DMS153 treated with DMSO at 0.1 percent for 48 hours (cell line): Measurements from ENCODE around the gene PDAP1.
"Not testable (repeated sequence)": the region's sequence is repeated elsewhere in the genome, so short reads cannot be mapped to it uniquely, and the experiment has no call there.

Experiments used
- DNase-seq: peaks from one replicate; lab custom pipeline; 2025; ENCODE audit not compliant: unreplicated experiment; lab: John Stamatoyannopoulos, UW

The PDAP1 gene

DNA sequence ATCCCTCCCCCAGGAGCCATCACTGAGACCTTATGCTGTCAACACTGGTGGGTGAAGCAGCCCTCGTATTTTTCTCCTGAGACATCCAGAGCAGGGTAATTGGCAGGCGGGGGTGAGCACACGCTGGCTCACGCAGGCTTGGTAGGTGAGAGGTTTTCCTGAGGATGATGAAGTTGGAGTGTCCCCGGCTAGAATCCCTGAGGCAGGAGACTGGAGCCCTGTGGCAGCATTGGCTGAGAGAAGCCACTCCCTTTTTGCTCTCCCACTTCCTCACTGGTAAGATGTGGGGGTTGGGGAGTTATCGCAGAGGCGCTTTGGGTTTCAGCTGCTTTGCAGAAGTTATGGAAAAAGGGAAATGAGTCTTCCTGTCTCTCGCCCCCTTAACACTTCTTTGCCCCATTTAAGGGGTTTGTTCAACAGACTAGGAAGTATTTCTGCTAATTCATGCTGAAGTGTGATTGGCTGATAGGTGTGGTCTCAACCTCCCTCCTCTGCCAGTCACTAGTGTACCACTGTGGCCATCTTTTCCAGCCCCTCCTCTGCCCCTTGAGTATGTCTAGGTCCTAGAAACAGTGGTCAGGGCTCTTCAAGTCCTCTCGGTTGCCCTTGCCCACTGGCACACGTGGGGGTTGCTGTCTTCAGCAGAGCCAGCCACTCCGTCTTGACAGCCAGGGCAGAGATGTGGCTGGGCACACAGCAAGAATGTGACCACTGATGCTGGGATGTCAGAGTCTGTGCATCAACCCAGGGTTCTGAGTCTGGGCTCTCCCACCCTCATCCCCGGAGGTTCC lies 28.2 kb downstream of the PDAP1 start:
- DNase-seq = no peak

GRCh38 chr7:99379693-99380031 lies 28.7 kb downstream of the PDAP1 start:
- DNase-seq = not testable (repeated sequence)

- no peak for DNase-seq
These were observed 29.3 kb downstream of the PDAP1 start for GRCh38 chr7:99379043-99379577.

DNA sequence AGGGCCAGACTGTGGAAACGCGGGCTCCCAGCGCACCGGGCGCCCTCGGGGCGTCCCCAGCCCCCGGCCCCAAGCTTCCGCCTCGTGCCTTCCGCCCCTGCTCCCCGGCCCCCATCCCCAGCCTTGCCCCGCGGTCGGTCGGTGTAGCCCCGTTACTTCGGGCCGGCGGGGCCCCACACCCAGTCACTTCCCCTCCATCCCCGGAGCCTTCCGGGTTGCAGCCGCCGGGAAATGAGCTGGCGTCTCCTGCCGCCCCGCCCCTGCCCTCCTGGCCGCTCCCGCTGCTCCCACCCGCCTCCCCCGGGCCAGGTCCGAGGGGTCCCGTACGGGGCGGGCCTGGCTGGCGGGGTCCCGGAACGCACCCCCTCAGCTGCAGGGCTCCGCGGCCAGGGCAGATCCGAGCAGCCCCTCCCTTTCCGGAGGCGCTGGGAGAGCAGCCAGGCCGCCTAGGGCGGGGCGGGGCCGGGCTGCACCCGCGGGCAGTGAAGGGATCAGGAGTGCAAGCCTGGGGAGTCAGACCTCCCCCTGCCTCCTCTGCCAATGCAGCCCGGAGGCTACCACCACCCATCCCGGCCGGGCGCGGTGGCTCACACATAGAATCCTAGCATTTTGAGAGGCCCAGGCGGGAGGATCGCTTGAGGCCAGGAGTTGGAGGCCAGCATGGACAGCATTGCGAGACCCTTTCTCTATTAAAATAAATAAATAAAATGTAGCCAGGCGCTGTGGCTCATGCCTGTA lies 33.2 kb downstream of the PDAP1 start:
- no peak for DNase-seq

- peak; percentile 22 for DNase-seq
These were observed 34.0 kb downstream of the PDAP1 start, which contains the start of gene ARPC1B for GRCh38 chr7:99374111-99375064. Gene ARPC1B, plus strand, starts transcription at chr7:99374730. Its CDS starts 10,985 bp downstream, at chr7:99385715.

GRCh38 chr7:99373091-99374066 lies 35.0 kb downstream of the PDAP1 start:
- no peak for DNase-seq

DNA sequence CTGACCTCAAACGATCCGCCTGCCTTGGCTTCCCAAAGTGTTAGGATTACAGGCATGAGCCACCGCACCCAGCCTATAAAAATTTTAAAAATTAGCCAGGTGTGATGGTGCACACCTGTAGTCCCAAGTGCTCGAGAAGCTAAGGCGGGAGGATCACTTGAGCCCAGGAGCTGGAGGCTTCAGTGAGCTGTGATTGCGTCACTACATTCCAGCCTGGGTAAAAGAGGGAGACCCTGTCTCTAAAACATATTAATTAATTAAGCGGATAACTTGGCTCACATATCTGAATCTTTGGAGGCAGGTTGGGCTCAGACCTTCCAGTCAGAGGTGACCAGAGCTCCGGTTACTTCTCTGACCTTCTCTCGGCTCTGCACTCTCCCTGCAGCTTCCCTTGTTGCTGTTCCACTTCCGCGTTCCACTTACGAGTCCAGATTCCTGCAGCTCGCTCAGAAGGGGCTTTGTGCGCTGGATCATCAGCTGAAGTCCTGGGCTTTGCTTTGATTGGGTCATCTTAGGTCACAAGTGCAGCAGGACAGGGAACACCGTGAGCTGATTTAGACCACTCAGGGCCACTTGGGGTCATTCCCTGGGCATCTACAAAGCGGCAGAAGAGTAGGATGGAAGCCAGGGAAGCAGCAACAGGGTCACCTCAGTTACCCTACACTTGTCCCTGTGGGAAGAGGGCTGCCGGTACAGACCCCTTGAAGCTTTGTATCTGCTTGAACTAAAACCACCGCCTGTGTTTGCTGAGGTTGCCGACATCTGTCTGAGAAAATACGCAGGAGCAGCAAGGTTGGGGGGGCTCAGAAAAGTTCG lies 35.9 kb downstream of the PDAP1 start:
- DNase-seq = peak; percentile 45

- no peak for DNase-seq
These were observed 36.9 kb downstream of the PDAP1 start for GRCh38 chr7:99371376-99371920.

- DNase-seq = no peak
These were observed 38.5 kb downstream of the PDAP1 start for GRCh38 chr7:99369767-99370391.

- no peak for DNase-seq
These were observed 39.5 kb downstream of the PDAP1 start for GRCh38 chr7:99368750-99369389.

DNA sequence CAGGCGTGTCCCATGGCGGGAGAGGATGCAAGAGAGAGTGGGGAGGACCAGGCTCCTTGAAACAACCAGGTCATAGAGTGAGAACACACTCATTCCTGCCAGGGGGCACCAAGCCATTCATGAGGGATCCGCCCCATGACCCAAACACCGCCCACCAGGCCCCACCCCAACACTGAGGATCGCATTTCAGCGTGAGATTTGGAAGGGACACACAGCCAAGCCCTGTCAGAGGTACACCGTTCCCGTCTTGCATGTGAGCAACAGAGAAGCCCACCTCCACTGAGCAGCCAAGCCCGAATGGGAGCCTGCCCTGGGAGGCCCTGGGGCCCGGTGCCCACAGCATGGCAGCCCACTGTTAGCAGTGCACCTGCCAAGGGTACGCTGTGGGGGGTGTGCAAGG lies 41.8 kb downstream of the PDAP1 start:
- no peak for DNase-seq

GRCh38 chr7:99365318-99366141 lies 42.9 kb downstream of the PDAP1 start:
- DNase-seq = no peak

- DNase-seq = no peak
These were observed 45.1 kb downstream of the PDAP1 start for GRCh38 chr7:99363286-99363685.

DNA sequence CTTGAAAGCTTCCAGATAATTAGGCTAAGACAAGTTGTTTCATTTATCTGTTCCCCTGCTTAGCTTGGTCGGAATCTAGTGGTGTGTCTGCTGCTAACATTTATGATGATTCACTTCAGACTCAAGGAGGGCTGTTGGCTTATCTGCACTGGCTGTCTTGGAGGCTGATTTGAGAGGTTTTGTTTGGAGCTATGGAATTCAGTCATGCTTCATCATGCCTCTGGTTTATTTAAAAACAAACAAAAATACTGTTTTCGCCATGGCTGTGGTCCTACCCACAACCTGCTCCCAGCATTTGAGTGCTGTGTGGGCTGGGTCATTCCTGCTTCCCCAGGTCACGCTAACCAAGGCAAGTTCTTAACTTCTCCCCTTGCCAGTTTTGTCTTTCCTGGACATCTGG lies 45.6 kb downstream of the PDAP1 start:
- no peak for DNase-seq

GRCh38 chr7:99359465-99360154 lies 48.8 kb downstream of the PDAP1 start:
- DNase-seq = no peak

DNA sequence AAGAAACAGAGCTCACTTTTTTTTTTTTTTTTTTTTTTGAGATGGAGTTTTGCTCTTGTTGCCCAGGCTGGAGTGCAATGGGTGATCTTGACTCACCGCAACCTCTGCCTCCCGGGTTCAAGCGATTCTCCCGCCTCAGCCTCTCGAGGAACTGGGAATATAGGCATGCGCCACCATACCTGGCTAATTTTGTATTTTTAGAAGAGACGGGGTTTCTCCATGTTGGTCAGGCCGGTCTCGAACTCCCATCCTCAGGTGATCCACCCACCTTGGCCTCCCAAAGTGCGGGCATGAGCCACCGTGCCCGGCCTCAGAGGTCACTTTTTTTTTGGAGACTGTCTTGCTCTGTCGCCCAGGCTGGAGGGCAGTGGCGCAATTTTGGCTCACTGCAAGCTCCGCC lies 49.9 kb downstream of the PDAP1 start:
- DNase-seq = not testable (repeated sequence)
